GM19438 (cell line): ENCODE results near the gene PLPPR1.
"Not testable (repeated sequence)": the region's sequence is repeated elsewhere in the genome, so short reads cannot be mapped to it uniquely, and the experiment has no call there.

Experiments
- ATAC-seq: cut with Tn5 transposase; IDR thresholded peaks from one replicate; pipeline ENCODE4 v1.9.1; 2021; ENCODE audit warnings: low read depth; ENCODE audit not compliant: unreplicated experiment

PLPPR1 gene

DNA sequence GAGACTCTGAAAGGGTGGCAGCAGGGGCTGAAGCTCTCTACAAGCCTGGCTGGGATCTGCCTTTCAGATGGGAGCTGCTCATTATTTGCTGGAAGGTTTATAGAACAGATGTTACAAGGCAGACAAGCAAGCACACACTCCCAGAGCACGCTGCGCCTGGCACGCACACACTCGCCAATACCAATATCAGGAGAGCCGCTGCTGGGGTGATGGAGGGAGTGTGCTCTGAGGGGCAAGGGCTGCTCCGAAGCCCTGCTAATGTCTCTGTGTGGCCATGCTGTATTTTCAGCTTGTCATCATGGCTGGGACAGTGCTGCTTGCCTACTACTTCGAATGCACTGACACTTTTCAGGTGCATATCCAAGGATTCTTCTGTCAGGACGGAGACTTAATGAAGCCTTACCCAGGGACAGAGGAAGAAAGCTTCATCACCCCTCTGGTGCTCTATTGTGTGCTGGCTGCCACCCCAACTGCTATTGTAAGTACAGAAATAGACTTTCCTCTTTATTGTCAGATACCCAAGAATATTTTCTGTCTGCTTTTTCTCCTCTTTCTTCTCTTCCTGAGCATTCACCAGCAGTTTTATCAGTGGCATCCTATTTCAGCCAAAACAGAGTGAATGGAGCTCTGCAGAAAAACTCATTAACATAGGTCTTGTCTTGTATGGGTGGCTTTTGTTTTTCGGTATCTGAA is 241.2 kb downstream of the PLPPR1 start:
- no peak for ATAC-seq

DNA sequence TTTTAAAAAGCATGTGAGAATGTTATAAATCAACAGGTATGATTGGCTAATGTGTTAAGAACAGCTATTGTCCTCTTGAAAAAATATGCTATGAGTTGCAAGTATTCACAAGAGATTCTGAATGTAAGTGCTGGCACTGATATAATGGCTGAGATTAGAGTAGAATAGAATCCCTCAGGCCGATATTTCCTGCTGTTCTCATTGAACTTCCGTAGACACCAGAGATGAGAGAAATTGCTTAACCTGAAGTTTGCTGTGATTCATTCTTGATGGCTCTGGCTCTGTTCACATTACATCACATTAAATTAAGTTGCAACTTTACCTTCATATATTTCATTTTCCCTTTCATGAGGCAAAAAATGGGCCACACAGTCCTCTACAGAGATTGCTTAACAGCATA is 241.8 kb downstream of the PLPPR1 start:
- no peak for ATAC-seq

DNA sequence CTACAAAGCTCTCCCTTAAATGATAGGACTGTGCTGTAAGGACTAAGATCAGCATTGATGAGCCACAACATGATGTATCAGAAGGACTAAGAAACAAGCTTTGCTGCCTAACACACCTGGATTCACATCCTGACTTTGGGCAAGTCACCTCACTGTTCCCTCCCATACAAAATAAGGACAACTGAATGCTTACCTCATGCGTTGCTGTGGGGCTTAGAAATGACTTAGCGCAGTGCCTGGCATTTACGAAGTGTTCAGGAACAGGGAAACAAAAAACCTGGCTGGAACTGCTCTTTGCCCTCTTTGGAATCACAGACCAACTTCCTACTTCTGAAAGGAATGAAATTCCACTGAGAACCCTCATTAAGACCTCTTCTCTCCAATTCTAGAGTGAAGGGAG is 242.6 kb downstream of the PLPPR1 start:
- no peak for ATAC-seq

DNA sequence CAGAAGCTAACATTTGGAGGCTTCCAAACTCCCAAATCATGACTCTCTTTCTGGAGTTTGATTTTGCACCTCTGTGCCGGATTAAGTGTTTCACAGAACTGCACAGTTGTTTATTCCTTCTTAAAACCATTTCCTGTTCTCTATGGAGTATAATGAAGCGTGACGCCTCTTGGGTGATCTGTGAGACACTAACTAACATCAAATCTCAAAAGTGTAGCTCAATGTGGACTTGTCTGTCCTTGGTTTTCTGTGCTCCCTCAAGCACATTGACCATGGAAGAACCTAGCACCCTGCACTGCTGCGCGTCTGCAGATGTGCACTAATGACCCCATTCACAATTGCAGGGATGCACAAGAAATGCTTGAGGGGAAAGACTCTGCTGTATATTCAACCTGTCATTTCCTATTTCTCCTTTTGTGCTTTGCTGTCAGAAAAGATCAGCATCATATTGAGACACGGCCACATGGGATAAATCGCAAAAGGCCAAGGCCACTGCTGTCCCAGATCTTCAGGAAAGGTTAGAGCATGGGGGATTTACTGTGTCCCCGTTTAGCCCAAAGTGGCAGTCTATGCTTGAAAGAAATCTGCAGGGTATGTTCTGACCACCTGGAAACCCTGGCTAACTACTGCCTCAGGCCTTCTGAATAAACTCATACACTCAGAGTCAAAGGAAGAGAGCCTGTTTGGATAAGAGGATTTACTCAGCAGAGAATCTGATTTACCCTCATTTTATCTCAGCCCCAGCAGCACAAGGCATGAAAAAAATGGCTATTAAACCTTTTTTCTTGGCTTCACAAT is 246.6 kb downstream of the PLPPR1 start:
- ATAC-seq = no peak

DNA sequence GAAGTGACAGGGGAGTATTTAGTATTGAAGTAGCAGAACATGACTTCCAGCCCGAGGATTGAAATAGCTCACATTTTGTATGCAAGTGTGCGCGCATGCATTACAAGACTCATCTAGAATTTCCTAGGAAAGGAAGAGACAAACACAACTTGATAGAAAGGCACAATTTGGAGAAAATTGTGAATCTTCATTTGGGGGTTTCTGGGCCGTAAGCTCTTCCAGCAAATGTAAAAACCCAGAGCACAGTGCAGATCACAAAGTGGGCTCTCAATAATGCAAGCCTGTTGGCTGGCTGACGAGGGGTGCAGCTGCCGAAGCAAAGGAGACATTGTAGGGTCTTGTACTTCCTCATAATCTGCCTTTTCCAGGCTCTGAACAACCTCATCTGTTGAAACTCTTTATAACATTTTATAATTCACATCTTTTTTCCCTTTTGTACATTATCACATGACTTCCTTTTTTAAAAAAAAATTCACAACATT is 247.3 kb downstream of the PLPPR1 start:
- no peak for ATAC-seq

DNA sequence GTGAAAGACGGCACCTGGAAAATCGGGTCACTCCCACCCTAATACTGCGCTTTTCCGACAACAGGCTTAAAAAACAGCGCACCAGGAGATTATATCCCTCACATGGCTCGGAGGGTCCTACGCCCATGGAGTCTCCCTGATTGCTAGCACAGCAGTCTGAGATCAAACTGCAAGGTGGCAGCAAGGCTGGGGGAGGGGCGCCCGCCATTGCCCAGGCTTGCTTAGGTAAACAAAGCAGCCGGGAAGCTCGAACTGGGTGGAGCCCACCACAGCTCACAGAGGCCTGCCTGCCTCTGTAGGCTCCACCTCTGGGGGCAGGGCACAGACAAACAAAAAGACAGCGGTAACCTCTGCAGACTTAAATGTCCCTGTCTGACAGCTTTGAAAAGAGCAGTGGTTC is 262.5 kb downstream of the PLPPR1 start:
- not testable (repeated sequence) for ATAC-seq

DNA sequence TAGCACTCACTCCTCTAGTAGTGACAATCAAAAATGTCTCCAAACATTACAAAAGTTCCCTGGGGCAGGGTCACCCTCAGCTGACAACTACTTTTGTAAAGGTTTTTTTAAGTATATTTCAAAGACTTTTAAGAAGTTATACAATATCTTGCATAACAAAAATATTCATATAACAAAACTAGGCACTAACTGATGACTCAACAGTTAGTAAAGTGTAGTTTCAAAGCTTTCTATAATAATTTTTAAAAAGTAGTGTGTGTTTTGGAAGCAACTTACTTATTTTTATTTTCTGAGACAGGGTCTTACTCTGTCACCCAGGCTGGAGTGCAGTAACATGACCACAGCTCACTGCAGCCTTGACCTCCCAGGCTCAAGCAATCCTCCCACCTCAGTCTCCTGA is 271.4 kb downstream of the PLPPR1 start:
- ATAC-seq = no peak

DNA sequence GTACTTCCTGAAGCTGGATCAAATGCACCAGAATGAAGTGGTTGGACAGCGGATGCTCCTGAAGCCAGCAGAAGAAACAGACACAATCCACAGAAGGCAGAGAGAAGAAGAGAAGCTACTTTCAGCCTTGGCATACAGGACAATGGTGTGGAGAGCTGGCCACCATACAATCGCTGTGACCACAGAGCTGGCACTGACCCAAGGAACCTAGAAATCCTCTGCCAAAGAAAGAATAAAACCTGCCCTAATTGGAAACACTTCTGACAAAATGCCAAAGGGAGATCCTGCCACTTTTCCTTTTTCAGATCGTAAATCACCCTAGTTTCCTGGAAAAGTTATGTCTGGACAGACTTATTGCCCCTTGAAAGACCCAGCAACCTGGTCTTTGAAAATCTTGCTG is 278.5 kb downstream of the PLPPR1 start:
- no peak for ATAC-seq

DNA sequence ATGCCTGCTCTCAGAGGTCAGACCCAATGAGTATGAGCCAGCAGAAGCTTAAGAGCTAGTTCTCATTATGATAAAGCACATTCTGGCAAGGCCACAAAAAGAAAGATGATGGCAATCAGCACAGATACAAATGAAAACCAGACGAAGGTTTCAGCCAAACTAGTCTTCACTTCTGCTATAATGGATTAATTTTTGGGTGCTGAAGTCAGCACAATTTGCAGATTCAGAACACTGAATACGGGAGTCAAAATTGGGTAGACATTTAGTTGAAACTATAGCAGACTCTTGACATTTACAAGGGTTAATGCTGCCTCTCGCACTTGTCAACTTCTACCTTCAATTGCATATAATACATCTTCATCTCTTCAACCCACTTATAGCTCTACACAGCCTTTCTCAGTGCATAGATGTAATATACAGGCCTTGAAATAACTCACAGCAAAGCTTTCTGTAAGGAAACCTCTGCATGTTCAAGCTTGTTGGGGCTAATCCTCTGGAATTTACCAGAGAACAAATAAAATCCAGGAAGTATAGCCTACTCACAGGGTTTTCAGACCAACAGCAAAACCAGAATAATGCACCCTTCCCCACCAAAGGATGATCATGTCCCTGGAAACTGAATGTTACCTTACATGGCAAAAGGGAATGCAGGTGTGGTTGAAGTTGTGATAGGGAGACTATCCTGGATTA is 279.1 kb downstream of the PLPPR1 start:
- ATAC-seq = no peak

DNA sequence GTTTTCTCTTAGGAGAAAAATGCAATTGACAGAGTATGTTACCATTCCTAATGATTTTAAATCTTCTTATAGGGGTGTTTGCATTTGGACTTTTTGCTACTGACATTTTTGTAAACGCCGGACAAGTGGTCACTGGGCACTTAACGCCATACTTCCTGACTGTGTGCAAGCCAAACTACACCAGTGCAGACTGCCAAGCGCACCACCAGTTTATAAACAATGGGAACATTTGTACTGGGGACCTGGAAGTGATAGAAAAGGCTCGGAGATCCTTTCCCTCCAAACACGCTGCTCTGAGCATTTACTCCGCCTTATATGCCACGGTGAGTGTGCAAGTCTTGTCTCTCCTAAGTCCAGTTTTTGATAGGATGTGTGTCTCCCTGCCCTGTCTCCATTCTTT is 280.6 kb downstream of the PLPPR1 start:
- no peak for ATAC-seq

DNA sequence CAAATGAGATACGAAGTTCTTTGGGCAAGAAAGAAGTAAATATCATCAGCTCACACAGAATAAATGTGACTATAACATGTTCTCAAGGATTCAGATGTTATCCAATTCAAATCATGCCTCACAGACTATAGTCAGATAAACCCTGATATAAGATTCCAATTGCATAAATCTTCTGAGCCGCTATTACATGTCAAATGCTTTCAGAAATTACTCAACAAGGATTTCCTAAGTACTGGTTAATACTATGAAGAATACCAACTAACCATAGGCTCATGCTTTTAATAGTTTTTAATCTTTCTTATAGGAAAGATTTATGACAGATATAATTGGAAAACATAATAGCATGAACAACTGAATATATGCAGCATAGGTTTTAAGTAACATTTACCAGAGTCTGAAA is 282.7 kb downstream of the PLPPR1 start:
- no peak for ATAC-seq

DNA sequence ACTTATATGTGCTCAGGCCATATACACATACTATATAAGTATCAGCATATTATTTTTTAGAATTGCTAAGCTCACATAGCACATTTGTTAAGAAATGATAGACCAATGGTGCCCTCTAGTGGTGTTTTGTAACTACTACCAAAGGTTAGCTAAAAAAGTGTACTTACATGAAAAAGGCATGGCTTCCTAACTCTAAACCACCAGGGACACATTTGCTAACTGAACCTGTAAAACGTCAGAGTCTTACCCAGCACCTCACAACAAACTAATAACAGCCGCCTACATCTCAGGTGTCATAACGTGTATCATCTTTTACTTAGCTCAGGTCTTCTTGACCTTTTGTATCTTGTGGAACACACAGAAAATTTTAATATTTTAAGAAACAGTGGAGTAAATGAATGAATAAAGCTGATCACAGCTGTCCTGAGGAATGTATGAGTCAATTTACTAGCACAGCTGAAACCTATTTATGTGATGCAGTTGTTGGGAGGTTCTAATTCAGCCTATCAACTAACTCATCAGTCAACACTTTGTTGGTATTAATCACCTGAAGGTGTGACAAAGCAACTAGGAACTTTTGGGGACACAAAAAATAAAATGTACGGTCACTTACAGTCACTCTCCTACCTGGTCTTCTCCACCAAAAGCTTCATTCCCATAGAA is 283.4 kb downstream of the PLPPR1 start:
- ATAC-seq = peak; percentile 90

DNA sequence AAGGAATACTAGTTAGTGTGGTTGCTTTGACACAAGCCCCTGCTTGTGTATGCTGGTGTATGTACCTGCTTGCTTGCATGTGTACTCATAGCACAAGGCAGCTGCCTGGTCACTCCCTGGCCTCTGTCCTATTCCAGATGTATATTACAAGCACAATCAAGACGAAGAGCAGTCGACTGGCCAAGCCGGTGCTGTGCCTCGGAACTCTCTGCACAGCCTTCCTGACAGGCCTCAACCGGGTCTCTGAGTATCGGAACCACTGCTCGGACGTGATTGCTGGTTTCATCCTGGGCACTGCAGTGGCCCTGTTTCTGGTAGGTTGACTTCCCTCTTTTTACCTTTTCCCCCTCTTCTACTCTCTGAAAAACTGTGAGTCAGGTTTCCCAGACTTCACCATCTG is 284.1 kb downstream of the PLPPR1 start:
- ATAC-seq = no peak

DNA sequence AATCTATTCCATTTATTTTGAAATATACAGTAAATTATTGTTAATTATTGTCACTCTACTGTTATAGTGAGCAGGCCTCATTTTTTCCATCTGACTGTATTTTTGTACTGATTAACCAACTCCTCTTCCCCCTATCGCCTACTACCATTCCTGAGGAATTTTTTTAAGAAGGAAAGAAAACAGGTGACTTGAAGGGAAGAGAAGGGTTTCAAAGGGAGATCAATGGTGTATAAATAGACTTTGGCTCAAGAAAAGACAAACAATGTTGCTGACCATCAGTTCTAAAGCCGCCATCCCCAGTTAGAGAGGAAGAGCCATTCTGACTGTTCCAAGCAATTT is 286.6 kb downstream of the PLPPR1 start:
- ATAC-seq = no peak

DNA sequence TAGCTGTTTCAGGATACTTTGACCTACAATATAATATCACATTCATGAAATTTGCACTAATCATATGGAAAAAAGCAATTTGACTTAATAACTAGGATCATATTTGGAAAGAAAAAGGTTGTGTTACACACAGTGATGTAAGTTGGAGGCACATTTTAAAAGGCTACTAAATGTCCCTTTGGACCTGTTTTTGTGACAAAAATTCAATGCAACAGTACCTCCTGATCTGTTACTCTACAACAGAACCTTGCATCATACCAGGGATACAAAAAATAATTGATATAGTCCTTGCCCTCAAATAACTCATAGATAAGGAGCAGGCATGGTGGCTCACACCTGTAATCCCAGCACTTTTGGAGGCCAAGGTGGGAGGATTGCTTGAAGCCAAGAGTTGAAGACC is 289.2 kb downstream of the PLPPR1 start:
- no peak for ATAC-seq

DNA sequence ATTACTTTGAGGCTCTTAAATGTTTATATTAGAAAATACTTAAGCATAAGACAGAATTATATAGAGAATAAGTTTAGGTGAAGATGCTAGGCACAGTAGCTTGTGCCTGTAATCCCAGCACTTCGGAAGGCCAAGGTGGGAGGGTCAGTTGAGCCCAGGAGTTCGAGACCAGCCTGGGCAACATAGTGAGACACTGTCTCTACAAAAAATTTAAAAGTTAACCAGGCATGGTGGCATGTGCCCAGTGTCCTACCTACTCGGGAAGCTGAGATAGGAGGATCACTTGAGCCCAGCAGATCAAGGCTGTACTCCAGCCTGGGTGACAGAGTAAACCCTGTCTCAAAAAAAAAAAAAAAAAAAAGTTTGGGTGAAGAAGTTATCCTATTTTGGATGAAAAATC is 294.6 kb downstream of the PLPPR1 start:
- no peak for ATAC-seq

DNA sequence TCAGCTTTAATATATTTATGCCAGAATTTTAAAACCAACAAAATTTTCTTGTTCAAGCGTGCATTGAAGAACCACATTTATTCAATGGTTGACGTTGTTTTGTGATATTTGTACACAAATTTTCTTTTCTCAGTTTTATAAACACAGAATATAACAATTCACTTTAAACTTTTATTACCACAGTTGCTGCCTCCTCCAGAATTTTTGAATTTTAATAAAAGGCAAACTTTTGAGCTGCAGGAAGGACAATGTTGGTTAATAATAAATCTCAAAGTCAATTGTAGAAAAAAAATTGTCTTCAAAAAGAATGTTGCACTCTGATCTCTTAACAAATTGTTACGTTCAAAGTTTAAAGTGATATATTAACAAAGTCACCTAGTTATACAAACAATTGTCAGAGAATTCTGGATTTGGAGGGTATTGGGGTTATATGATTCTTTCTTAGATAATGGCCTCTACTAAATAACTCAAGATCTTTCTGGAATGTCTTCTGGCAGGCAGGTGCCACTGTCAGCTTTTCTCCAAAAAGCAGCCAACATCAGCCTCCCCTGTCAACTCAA is 295.8 kb downstream of the PLPPR1 start:
- ATAC-seq = no peak

DNA sequence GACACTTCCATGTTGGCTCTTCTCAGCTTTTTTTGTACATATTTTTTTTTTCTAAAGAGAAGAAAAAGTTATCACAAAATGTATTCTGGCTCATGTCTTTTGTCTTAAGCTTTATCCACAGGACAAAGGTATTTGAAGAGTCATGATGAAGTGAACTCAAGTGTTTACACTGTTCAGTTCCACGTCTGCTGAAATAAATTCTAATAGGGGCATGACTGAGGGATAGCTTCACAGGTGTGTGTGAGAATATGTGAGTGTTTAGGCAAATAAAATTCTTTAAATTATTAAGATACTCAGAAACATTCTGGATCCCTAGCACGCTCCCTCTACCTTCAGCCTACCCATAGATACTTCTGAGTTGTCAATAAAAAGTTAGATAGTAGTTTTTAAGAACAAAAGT is 296.5 kb downstream of the PLPPR1 start:
- no peak for ATAC-seq

DNA sequence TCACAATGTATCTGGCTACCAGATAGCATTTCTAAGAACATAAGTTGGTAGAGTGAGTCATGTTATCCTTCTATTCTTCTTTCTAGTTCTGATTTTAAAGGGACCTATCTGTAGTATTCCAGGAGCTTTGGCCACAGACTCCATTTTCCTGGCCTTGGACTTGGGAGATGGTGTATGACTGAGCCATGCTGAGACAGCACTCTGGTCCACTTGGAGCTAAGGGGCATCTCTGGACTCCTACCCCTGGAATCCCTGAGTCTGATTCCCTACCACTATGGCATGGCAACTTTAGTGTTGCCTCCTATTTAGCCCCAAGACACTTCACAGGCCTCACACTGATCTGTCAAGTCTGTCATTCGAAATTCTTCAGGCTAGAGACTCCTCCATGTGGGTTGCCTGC is 297.5 kb downstream of the PLPPR1 start:
- ATAC-seq = no peak

DNA sequence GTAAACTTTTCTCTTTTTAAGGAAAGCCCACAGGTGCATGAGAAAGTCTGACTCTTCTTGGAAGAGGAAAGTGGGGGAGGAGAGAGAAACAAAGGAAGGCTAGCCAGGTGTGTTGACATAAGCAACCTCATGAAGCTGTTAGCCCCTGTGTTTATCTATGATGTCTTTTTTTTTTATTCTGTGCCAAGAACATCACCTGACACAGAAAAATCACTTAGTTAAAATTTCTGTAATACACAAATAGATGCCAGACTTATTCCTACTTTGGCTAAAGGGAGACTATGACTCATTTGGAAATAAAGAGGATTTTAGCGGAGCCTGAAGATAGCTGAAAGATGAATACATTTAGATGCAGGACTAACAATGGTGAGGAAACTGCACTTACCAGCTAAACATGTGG is 298.0 kb downstream of the PLPPR1 start:
- no peak for ATAC-seq

DNA sequence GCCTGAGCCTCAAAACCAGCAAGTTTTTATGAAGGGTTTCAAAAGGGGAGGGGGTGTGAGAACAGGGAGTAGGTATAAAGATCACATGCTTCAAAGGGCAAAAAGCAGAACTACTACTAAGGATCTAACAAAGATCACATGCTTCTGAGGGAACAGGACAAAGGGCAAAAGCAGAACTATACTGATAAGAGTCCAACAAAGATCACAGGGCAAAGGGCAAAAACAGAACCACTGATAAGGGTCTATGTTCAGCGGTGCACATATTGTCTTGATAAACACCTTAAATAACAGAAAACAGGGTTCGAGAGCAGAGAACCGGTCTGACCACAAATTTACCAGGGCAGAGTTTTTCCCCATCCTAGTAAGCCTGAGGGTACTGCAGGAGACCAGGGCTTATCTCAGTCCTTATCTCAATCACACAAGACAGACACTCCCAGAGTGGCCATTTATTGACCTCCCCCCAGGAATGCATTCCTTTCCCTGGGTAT is 298.9 kb downstream of the PLPPR1 start:
- not testable (repeated sequence) for ATAC-seq
